Fibroblast of the aortic adventitia (primary cell): ENCODE results near the gene U2SURP. TPM values are rescaled to one million over a fixed set of nuclear protein-coding genes. Genes with fewer than 3 reads are reported as not detected.
A peak's percentile ranks its signal among the peaks of the same experiment; 100 is the strongest.

Experiments used
- DNase-seq: peaks from one replicate; pipeline ENCODE4 v3.0.0-alpha.2; 2010; ENCODE audit warnings: low read depth
- H3K4me3 ChIP-seq: 2 replicates; pipeline ENCODE4 v1.5.1; 2011; ENCODE audit warnings: low read depth, mild to moderate bottlenecking, control low read depth, low read length, moderate library complexity
- CTCF ChIP-seq: IDR thresholded peaks from 2 replicates; pipeline ENCODE4 v1.5.1; 2011; ENCODE audit warnings: mild to moderate bottlenecking, low read length, control low read depth, inconsistent platforms; ENCODE audit not compliant: insufficient read depth
- total RNA-seq: library from RNA; depleted of rRNA; stranded (reverse); fragments of >200 nt; gene quantifications from 2 replicates; pipeline ENCODE4 v1.2.3, GENCODE V29; 2012; ENCODE audit warnings: low replicate concordance

Gene U2SURP
- total RNA-seq, 1 donor: 99.1 TPM

- no peak for TF ChIP-seq CTCF
- DNase-seq: no peak
- no peak overlapping the region for H3K4me3 ChIP-seq
Measured at GRCh38 chr3:143080196-143080595, 78.8 kb downstream of the U2SURP start.

- no peak for TF ChIP-seq CTCF
- no peak for DNase-seq
Measured at GRCh38 chr3:143081365-143081764, 80.0 kb downstream of the U2SURP start.

GRCh38 chr3:143081844-143082778, 80.7 kb downstream of the U2SURP start:
- no peak overlapping the region for H3K4me3 ChIP-seq
- TF ChIP-seq CTCF: no peak
- DNase-seq: no peak

More at GRCh38 chr3:143081365-143081764, 80.0 kb downstream of the U2SURP start:
- no peak overlapping the region for H3K4me3 ChIP-seq

- no peak for TF ChIP-seq CTCF
- H3K4me3 ChIP-seq: no peak overlapping the region
- no peak for DNase-seq
Measured at GRCh38 chr3:143083781-143084180, 82.4 kb downstream of the U2SURP start.

- DNase-seq: peak; percentile 52
- TF ChIP-seq CTCF: no peak
Measured at GRCh38 chr3:143084856-143085731, 83.7 kb downstream of the U2SURP start.

GRCh38 chr3:143088835-143089234, 87.5 kb downstream of the U2SURP start:
- TF ChIP-seq CTCF: no peak
- no peak for DNase-seq
- H3K4me3 ChIP-seq: no peak overlapping the region

More at GRCh38 chr3:143084856-143085731, 83.7 kb downstream of the U2SURP start:
- H3K4me3 ChIP-seq: no peak overlapping the region
